ENCODE measurements around the gene NLGN1.

Gene NLGN1

DNA sequence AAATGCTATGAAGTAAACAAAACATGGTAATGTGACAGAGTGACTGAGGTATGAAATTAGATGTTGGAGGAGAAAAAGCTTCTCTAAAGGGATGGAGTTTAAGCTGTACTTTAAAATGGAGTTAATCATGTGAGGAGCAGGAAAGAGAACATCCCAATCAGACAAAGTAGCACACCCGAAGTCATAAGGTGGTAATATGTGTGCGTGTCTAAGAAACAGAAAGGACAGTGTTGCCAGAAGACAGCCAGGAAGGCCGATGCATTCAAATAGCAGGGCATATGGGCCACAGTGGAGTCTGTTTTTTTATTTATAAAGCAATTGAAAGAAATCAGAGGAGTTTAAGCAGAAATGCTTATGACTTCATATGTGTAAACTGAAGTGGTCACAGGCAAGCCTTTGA, 376.3 kb downstream of the NLGN1 start:
- peak; percentile 64 for DNase-seq

DNA sequence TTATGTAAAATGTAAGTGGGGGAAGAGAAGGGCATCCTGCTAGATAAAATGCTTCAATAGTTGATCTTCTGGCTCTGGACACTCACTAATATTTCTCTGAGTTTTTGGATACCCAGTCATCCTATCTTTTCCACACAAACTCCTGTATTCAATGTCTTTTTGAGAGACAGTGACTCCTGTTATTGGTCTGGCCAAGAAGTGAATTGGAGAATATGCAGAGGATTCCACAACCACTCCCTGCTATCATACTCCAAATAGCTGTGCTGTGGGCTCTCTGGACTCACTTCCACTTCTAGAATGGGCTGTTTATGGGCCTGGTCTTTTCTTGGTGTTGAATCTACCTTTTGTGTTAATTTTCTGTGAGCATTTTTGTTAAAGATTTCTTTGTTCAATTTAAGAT, 376.8 kb downstream of the NLGN1 start:
- peak; percentile 62 for DNase-seq

DNA sequence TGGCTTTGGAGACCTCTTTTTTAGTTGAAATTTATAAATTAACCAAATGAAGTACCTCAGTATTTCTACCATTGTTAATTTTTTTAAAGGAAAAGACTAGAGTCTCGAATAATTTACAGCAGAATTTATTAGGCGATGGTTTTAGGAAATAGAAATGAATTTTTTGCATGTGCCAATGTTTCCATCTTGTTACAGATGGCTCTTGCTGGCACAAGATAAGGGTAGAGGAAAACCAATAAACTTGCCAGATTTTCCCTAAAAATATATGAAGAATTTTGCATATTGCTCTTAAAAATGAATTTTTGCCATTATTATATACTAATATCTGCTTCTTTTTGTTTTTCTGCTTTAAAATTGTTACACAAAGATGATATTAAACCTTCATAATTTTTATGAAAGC, 380.7 kb downstream of the NLGN1 start:
- no peak for DNase-seq

DNA sequence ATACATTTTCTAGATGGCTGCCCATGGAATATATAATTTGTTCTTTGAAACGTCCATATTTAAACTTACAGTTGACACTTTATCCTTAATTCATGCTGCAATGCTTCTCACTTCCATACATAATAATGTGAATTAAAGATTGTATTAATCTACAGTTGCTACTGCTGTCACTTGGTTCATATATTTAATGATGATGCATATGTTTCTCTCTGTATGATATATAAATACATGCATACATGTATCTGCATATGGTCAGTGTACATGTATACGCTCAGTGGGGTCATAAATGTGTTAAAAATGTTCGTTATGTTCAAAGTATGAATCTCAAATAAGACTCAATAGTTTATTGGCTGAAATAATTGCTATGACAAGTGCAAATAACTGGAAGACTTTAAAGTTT, 382.5 kb downstream of the NLGN1 start:
- DNase-seq: no peak

DNA sequence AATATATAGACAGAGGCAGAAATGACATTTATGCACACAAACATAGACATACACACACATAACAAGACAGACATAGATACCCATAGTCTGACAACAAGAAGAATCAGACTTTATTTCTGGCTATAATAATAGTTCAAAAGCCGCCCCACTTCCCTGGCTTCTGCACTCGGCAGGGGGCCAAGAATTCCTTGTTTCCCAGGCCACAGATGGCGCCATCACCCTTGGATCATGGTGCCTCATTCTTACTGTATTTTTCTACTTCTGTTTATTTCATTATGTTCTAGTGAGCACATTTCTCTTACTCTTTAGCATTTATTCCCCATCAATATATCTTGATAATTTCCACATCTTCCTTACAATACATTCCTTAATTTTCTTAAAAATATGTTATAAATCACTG, 387.5 kb downstream of the NLGN1 start:
- DNase-seq: peak; percentile 82

DNA sequence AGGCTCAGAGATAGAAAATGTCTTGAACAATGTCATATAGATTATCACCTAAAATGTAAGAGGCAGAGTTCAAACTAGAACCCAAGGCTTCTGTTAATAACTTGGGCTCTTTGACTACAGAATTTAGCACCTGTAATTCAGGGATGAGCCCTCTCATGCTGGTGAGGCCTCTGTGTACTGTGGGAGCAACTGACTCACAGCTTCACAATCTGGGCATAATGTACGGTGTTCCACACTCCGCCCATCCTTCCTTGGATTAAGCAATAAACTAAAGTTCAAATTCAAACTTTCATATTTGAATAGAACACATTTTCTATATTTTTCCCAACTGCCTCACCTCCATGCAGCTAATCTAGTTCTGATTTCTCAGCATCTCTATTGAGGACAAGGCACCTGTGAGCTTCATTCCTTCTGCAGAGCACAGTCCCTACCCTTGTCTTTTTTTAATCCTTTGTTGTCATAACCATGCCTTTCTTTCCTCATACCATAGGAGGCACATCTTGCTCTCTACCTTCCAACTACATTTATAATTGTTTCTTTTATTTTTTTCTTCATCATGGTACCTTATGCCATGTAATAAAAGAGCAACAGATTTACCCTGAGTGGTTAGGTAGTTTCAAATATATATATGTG, 392.1 kb downstream of the NLGN1 start:
- no peak for DNase-seq

DNA sequence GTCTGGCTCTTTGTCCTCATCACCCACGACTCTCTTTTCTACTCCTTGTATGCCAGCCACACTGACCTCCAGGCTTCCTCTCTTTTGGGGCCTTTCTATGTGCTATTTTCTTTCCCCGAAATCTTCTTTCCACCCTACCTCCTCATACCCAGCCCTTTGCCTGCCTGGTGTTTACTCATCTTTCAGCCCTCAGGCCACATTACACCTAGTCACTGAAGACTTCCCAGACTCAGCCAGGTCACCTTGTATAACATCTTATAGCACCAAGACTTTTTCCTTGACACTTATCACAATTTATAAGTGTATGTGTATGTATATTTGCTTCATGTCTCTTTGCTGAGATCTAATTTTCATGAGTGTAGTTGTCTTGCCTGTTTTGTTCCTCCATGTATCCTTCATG, 396.4 kb downstream of the NLGN1 start:
- DNase-seq: peak; percentile 79

DNA sequence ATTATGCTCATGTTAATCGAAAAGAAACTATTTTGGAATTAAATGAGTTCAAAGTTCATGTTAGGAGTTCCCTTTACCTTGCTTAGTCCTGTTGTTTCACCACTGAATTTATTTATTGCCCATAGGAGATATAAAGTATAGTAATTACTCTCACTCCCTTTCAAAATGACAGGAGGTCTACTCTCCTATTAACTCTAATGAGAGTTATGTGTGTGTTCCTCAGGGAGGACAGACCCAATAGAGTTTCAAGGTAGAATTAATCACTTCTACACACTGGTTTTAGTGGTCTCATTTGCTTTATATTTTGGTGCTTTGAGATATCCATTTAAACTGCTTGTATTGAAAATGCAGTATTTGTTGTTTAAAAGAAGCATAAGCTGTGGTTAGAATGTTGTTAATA, 398.9 kb downstream of the NLGN1 start:
- peak; percentile 64 for DNase-seq

DNA sequence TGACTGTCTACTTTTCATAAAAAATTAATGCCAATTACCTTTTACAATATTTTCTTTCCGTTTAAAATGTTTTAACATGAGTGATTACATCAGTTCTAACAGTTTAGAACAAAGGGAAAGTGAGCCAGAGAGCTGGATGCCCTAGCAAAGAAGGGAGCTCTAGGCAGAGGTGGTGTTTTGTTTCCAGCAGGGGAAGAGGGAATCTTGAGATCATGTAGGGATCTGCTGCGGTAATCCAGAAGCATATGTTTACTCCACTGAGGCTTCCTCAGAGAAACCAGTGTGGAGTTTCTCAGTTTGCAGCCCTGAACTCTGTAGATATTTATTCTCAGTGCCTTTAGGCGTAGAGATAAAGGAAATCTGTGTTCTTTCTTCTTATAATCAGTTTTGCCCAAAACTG, 399.3 kb downstream of the NLGN1 start:
- peak; percentile 79 for DNase-seq

DNA sequence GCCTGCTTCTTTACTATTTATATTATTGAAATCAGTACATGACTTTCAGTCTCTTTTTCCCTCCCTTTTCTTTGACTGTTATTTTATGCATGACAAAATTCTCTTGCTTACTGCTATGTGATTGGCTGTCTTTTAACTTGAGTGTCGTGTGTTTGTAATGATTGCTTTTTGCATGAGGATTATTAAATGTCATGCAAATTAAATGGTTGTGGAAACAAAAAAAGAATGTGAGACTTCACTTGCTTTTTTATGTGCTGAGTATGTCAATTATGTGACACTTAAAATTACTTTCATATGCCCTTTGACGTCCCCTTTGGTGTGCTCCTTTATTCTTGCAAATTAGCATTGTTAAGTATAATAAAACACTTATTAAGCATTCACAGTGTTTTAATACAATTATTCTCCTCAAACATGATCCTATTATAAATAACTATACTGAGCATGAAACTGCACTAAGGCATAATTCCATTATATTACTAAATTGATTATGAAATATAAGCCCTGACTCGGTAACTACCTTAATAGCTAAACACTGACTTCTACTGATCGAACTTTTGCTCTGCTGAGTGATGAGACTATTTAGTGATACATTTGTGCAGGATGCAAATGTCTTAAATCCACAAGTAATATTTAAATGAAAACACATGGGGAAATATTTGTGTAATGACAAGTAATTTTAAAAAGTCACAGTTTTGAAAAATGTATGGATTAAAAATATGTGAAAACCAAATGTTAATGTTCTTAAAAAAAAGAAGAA, 401.7 kb downstream of the NLGN1 start:
- peak; percentile 73 for DNase-seq

DNA sequence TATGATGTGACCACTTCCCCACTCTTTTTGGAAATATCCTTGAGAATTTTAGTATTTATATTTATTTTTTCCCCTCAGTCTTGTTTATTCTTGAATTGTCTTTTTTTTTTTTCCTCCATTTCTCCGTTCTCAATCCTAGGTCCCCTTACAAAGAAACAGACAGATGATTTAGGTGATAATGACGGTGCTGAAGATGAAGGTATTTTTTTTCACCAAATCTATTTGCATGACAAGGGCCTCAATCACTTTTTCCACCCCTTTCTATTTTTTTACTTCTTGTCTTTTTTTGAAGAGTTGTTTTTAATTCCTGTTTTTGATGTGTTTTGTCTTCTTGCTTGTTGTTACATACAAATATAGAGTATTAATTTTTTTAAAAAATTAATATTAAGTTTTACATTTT, 402.6 kb downstream of the NLGN1 start:
- DNase-seq: peak; percentile 72

DNA sequence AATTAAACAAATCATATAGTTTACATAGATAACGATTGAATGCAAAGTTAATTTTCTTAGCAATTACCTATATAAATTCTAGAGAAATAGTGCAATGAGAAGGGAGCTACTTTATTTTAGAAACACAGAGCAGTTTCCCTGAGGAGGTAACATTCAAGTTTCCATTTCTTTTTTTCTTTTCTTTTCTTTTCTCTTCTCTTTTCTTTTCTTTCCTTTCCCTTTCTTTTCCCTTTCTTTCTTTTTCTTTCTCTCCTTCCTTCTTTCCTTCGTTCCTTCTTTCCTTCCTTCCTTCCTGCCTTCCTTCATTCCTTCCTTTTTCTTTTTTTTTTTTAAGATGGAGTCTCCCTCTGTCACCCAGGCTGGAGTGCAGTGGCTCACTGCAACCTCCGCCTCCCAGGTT, 417.3 kb downstream of the NLGN1 start:
- DNase-seq: no peak

DNA sequence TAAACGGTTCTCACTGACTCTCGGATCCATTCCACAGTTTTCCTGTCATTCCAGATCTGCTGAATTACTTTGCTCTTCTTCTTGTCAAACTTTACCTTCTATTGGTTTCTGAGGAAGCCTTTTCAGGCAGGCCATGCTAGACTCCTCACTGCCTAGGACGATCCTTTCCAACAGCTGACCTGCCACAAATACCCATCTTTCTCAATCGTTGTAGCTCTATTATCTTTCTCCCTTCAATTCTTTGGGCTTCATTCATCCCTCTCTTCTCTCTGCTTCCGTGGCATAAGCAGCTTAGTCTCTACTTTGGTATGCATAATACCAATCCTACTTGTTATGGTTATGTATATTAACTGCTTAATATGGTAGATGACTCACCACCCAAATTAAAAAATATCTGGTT, 421.8 kb downstream of the NLGN1 start:
- DNase-seq: no peak

DNA sequence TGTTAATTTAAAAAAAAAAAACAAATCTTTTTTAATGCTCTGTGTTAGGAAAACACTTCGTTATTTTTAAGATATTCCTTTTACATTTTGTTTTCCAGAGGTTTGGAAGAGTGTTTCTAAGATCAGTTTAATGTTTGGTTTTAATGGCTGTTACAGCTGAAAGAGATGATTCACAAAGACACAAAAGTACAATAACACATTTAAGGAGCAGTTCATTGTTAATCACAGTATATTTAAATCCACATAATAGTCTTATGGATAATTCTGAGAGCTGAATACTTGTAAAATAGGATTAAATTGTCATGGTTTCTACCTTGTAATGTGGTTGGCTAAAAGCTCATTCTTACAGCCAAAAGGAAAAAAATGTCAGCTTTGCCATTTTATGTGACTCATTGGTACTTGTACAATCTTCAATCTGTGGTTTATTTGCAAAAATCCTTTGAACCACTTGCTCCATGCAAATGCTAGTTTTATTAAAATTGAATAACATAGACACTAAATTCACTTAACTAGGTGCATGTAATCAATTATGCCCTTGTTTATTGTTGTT, 426.4 kb downstream of the NLGN1 start:
- no peak for DNase-seq

DNA sequence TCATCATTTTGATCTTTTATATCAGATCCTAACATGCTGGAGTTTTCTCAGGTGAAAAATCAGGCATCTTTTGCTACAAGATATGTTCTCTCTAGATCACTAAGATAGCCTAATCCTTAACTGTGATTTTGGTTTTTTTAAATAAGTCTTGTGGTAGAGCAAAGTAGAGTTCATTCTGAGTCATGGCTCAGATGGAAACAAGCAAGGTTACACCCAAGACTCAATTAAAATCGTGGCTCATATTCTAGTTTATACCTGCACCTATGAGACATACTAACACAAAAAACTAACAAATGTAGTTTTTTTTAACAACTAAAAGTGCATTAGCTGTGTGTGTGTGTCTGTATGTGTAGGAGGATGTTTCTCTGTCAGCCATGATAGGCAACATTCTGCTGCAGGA, 428.2 kb downstream of the NLGN1 start:
- DNase-seq: no peak

DNA sequence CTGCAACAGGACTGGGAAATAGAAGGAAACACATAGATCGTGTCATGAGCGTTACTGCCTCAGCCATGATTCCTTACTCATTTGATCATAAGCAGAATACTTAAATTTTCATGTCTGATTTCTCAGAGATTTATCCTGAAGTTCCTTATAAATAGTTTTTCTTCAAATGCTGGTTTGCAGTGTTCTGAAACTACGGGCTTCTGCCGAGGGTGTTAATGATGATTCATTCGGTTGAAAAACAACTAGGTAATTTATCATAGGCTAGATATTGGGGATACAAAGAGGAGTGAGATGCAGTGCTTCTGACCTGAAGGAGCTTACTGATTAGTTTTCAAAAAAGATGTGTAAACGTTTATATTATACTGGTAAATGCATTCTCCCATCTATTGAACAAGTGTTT, 428.9 kb downstream of the NLGN1 start:
- DNase-seq: no peak

DNA sequence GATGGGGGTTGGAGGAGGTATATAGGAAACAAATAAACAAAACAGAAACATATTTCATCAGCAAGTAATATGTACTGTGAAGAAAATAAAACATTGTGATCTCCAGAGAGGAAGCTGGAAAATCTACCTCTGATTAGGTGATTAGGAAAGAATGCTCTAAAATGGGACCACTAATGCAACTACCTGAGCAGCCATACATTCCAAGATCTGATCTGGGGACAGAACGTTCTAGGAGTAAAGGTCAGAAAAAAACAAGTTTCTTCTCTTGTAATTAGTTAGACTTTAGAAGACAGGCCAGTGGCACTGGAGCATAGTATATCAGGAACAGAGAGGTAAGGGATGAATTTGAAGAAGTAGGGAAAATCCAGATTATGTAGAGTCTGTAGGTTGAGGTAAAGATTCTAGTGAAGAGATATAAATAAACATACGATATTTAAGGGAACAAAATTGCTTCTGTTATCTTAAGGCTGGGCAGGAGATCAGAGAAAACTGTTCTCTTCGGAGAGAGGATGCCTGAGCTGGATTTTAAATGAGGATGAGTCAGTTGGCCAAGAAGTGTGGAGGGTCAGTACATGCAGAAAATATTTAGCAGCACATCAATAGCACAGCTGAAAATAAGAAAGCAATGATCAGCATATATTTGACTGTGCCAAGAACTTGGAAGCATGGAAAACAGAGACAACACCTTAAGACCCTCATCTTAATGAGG, 429.5 kb downstream of the NLGN1 start:
- DNase-seq: no peak

DNA sequence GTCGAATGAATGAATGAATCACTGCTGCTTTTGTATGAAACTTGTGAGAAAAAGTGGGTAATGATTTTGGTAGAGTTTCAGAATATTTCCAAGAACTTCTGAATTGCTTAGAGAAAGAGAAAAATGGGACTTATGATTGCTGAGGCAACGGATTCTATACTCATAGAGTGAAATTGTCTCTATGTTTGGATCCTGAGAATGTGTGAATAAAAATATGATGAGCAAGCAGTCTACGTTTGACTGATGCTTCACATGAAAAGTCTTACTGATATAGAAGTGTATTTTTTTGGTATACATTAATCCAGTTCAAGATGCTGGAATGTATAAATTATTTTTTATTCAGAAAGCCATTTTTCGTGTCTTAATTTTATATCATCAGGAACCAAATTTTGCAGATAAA, 441.1 kb downstream of the NLGN1 start:
- no peak for DNase-seq

DNA sequence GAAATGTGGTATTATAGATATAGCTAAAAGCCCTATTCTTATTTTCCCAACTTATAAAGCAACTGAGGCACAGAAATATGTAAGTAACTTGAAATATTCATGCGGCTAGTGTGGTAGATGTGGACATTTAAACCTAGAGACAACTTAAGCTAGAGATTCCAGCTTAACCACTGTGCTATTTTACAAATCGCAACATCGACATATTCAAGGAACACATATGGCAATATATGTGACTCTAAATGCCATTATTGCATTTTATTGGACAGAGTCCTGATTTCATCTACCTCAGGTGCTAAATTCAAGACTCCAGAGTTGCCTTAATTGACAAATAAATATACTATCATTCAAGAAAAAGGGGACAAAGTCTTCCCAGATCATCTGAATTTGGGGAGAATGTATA, 442.3 kb downstream of the NLGN1 start:
- DNase-seq: no peak

DNA sequence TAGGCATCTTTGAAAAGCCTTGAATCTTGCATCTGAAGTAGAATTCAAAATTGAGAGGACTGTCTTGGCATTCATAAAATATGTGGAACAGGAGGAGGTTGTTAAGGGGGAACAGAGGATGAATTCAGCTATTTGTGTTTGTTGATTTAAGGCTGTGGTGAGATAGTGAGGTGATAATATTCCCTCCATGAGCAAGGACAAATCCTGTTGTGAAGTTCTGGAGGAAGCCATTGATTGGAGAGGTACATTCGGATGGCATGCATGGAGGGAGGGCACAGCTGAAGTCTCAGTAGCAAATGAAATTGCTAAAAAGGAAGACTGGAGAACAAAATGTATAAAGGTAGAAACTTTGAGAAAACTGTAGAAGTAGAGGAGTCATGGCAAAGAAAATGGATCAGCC, 443.8 kb downstream of the NLGN1 start:
- DNase-seq: no peak

DNA sequence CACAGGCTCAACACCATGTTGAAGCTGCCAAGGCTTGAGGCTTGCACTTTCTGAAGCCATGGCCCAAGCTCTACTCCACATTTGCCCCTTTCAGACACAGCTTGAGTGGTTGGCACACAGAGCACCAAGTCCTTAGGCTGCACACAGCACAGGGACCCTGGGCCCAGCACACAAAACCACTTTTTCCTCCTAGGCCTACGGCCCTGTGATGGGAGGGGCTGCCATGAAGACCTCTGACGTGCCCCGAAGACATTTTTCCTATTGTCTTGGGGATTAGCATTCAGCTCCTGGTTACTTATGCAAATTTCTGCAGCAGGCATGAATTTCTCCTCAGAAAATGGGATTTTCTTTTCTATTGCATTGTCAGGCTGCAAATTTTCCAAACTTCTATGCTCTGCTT, 445.5 kb downstream of the NLGN1 start:
- no peak for DNase-seq

DNA sequence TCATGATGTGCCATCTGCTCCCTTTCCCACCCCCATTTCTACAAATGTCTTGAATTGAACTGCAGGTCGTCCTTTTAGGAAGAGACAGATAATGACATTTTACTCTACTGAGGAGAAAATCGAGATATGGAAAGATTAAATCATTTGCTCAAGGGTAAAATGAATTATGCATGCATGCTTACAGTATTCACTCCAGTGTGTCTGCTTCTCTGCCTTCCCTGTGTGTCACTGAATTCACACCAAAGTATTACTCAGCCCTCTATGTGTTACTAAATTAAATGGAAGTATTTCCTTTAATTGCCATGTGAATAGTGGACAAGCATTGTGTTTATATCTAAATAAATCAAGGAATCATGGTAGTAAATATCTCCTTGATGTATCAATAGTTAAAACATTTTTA, 449.0 kb downstream of the NLGN1 start:
- DNase-seq: no peak

DNA sequence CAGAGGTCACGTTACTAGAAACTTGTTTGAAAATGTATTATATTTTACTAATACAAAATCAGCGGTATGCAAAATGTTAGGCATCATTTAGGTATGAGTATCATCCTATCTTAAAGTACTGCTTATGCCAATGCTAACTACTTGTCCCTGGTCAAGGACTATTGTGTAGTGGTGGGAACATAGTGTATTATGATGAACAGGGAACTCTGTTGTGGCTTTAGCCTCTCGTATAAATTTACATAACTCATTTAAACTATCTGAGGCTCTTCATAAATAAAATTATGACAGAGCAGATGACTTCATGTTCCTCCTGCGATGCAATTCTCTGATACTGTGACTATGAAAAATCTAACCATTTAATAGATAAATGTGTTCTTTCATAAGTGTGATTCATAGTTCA, 451.9 kb downstream of the NLGN1 start:
- no peak for DNase-seq

DNA sequence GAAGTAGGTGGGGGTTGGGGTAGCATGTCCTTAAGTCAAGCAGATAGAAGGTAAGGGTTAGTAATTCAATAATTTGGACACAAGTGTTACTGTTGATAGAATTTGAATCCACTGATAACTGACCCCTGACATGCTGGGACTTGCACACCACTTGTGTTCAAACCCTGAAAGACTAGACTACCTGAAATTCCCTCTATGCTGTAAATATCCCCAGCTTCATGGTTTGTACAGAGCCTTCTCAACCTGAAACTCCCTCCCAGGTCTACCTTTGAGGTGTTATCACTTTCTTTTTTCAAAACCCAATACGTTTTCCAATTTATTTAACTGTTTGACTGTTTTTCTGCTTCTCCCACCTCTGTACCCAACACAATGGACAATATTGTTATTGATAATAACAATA, 459.6 kb downstream of the NLGN1 start:
- no peak for DNase-seq

All from NCI-H69 (cell line).